Panc1 (cell line): ENCODE results near the gene TMEM185B. TPM values are rescaled to one million over a fixed set of nuclear protein-coding genes. Genes with fewer than 3 reads are reported as not detected.

ENCODE experiments used
- ATAC-seq: fragments of 200-7000 bp; cut with Tn5 transposase; 2 replicates; pipeline ENCODE4 v1.9.1; 2020; ENCODE audit warnings: mild to moderate bottlenecking, moderate library complexity
- BruUV-seq: library from RNA; stranded (reverse); fragments of 400-500 nt; replicated peaks from 2 replicates; lab custom pipeline; 2021; lab: Mats Ljungman, UMichigan
- CTCF ChIA-PET: fragments of 300-600 bp; sonication (Branson Sonifier 250); formaldehyde crosslinking; loops from one replicate; lab custom pipeline; 2022; ENCODE audit warnings: antibody characterized with exemption; lab: Charles Lee
- POLR2A ChIA-PET: fragments of 300-600 bp; sonication (Branson Sonifier 250); formaldehyde crosslinking; loops from one replicate; lab custom pipeline; 2022; ENCODE audit warnings: antibody characterized with exemption; lab: Charles Lee
- DNase-seq: peaks from one replicate; pipeline ENCODE4 v3.0.0-alpha.2; 2010; ENCODE audit warnings: low read depth, low spot score
- H3K27ac ChIP-seq: 2 replicates; pipeline ENCODE4 v1.5.1; 2011; ENCODE audit warnings: mild to moderate bottlenecking, low read length, inconsistent platforms
- H3K27me3 ChIP-seq: fragments of 200-500 bp; sonication (Bioruptor generic); 2 replicates; pipeline ENCODE4 v1.6.0; 2014; ENCODE audit warnings: low read length, inconsistent platforms; ENCODE audit not compliant: control insufficient read depth, insufficient read depth
- H3K36me3 ChIP-seq: fragments of 200-500 bp; sonication (Bioruptor generic); 2 replicates; pipeline ENCODE4 v1.5.1; 2014; ENCODE audit warnings: inconsistent platforms, mild to moderate bottlenecking, low read length, moderate library complexity; ENCODE audit not compliant: control insufficient read depth, insufficient read depth
- H3K4me1 ChIP-seq: 2 replicates; pipeline ENCODE4 v1.5.1; 2011; ENCODE audit warnings: inconsistent platforms, mild to moderate bottlenecking, low read length, moderate library complexity; ENCODE audit not compliant: control insufficient read depth, insufficient read depth
- H3K4me3 ChIP-seq, 2 experiments: 2 replicates each; pipeline ENCODE4 v1.5.1; 2011 to 2012; ENCODE audit warnings: low read depth in 2 of 2, low read length in 2 of 2, mild to moderate bottlenecking in 2 of 2, inconsistent platforms in 1 of 2, moderate library complexity in 1 of 2
- H3K9me3 ChIP-seq: fragments of 200-500 bp; sonication (Bioruptor generic); 2 replicates; pipeline ENCODE4 v1.5.1; 2014; ENCODE audit warnings: low read depth, mild to moderate bottlenecking, inconsistent platforms, low read length, moderate library complexity; ENCODE audit not compliant: control insufficient read depth, insufficient read depth
- CTCF ChIP-seq: fragments of 450-650 bp; IDR thresholded peaks from 2 replicates; pipeline ENCODE4 v1.5.1; 2017; ENCODE audit warnings: mild to moderate bottlenecking
- POLR2AphosphoS5 ChIP-seq: IDR thresholded peaks from 2 replicates; pipeline ENCODE4 v1.6.1; 2012; ENCODE audit warnings: mild to moderate bottlenecking, low read depth, low read length, moderate library complexity
- REST ChIP-seq, 2 experiments: IDR thresholded peaks; 2 replicates each; pipeline ENCODE4 v1.6.1; 2011 to 2012; ENCODE audit warnings: low read depth in 2 of 2, control low read depth in 1 of 2, low read length in 1 of 2, mild to moderate bottlenecking in 1 of 2, moderate library complexity in 1 of 2; ENCODE audit not compliant: insufficient read depth in 1 of 2
- SIN3A ChIP-seq: IDR thresholded peaks from 2 replicates; pipeline ENCODE4 v1.6.1; 2012; ENCODE audit warnings: low read depth, mild to moderate bottlenecking, low read length, moderate library complexity, borderline replicate concordance; ENCODE audit not compliant: insufficient read depth
- TCF7L2 ChIP-seq: IDR thresholded peaks from 2 replicates; pipeline ENCODE4 v1.6.1; 2011; ENCODE audit warnings: mild to moderate bottlenecking, low read depth, low read length, inconsistent platforms
- in situ Hi-C: cut with HindIII; loops from 2 replicates; pipeline ENCODE4 v1.10.0; 2016; ENCODE audit warnings: low sequenced_read_pairs, low pct_unique_long_range_greater_than_20kb
- intact Hi-C: fragments of 100-400 bp; cut with micrococcal nuclease; formaldehyde crosslinking; loops from one replicate; pipeline ENCODE4 v1.10.0; 2022; ENCODE audit not compliant: unreplicated experiment
- total RNA-seq: library from RNA; stranded (reverse); gene quantifications from one replicate; pipeline ENCODE4 v1.2.1, GENCODE V29; 2021; ENCODE audit not compliant: unreplicated experiment

TMEM185B gene
- total RNA-seq, 1 experiment from 2014 or later = 54.6 TPM

- no TSS peak for BruUV-seq
- ATAC-seq (no peak), DNase-seq (no peak)
- peaks cover 15% of the 10 kb centered on the region for H3K4me1 ChIP-seq
- peak overlapping the region; percentile 90; the same call in 1 of the 2 replicates for H3K27ac ChIP-seq
- H3K27me3 ChIP-seq = no peaks in the 10 kb centered on the region
- H3K4me3 ChIP-seq = peak overlapping the region; percentile 94 to 96
- no peaks in the 10 kb centered on the region; the same call in 1 of the 2 replicates for H3K9me3 ChIP-seq
- CTCF ChIA-PET = no interaction called here
- in situ Hi-C loops = no loop called here
- intact Hi-C loops = no loop called here
- POLR2A ChIA-PET = no interaction called here
- TF ChIP-seq CTCF (no peak), SIN3A (no peak), TCF7L2 (no peak), POLR2AphosphoS5 (no peak), REST (IDR thresholded peaks at IDR 0.05; ENCODE audit: insufficient read depth in 1 of 2, low read depth in 2 of 2, low read length in 1 of 2) (no peak)
- no peaks in the 10 kb centered on the region; the same call in none of the 2 replicates for H3K36me3 ChIP-seq
These were observed 31.0 kb upstream of the TMEM185B start for GRCh38 chr2:120254178-120254577.

- H3K4me3 ChIP-seq = peak overlapping the region; percentile 94 to 96
- TF ChIP-seq SIN3A (peak; percentile 74; the same call in 1 of the 2 replicates), CTCF (no peak; the same call in 1 of the 2 replicates)
- no peaks in the 10 kb centered on the region; the same call in none of the 2 replicates for H3K36me3 ChIP-seq
- ATAC-seq = peak; percentile 82
- DNase-seq = no peak
- no peaks in the 10 kb centered on the region for H3K27me3 ChIP-seq
- CTCF ChIA-PET = no interaction called here
- H3K9me3 ChIP-seq = no peaks in the 10 kb centered on the region; the same call in 1 of the 2 replicates
- intact Hi-C loops = no loop called here
- H3K27ac ChIP-seq = peak overlapping the region; percentile 90
- BruUV-seq = no TSS peak
- in situ Hi-C loops = no loop called here
- POLR2A ChIA-PET = interaction anchor here (0.6 kb wide), 3 partner anchors 38 to 240 kb away, joined by 3 to 4 read pairs (median 3); partner anchors contain the start of gene EPB41L5
- H3K4me1 ChIP-seq = peaks cover 15% of the 10 kb centered on the region
These were observed 30.1 kb upstream of the TMEM185B start for GRCh38 chr2:120253021-120253882.
